OCI-M2 (cell line): Measurements from ENCODE around the gene CNTNAP5.

Source experiments
- DNase-seq: peaks from one replicate; lab custom pipeline; 2025; ENCODE audit not compliant: unreplicated experiment; lab: John Stamatoyannopoulos, UW

CNTNAP5 gene

DNA sequence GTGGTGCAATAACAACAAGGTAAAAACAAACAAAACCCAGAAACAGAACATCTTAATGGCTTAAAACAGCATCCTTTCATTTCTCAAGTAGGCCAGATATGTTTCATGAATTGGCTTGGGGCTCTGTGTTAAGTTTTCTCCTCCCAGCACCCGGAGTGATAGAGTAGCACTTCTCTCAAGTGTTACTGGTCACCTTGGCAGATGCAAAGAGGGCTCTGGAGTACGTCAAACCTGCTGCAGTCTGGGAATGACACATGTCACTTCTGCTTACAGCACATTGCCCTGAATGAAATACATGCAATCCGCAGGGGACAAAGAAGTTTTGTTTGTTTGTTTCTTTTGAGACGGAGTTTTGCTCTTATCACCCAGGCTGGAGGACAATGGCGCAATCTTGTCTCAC is 639.3 kb downstream of the CNTNAP5 start:
- DNase-seq: no peak

DNA sequence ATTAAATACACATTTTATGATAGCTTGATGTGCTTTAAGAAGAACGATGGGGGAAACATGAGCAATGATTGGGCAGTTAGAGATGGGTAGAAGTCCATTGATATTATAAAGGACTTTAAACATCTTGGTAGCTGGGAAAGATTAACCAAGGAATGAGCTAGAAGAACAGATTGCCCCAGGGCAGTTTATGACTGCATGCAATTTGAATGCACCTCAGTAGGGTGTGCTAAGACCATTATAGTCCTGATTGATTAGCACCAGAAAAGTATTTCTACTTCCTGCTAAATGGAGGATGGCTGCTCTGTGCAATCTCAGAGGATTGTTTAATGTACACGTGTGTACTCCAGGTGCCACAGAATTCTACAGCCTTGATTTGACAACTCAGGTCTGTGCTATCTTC is 641.9 kb downstream of the CNTNAP5 start:
- DNase-seq: no peak

DNA sequence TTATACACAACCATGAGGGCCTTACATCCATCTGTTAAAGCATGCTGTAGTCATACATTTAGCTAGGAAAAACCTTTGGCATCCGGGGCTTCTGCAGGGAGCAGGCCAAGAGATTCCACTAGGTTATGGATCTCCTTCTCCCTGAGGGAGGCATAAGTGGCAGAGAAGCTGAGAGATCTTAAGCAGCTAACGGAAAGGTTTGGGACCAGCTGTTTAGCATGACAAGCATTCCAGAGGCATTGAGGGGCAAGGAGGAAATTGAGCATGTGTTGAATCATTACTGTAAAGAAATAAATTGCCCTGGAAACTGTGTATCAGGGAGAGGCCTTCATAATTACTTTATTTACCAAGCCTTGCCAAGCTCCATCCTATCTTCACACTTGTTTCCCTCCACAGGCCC is 643.1 kb downstream of the CNTNAP5 start:
- no peak for DNase-seq

DNA sequence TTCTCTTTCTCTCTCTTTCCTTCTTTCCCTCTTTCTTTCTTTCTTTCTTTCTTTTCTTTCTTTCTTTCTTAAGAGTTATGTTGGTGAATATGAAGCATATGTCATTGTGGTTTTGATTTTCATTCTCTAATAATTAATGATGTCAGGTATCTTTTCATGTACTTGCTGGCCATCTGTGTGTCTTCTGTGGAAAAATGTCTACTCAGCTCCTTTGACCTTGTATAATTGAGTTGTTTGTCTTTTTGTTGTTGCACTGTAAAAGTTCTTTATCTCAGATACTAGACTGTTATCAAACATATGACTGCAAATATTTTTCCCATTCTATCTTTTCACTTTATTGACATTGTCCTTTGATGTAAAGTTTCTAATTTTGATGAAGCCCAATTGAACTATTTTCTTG is 645.1 kb downstream of the CNTNAP5 start:
- no peak for DNase-seq

DNA sequence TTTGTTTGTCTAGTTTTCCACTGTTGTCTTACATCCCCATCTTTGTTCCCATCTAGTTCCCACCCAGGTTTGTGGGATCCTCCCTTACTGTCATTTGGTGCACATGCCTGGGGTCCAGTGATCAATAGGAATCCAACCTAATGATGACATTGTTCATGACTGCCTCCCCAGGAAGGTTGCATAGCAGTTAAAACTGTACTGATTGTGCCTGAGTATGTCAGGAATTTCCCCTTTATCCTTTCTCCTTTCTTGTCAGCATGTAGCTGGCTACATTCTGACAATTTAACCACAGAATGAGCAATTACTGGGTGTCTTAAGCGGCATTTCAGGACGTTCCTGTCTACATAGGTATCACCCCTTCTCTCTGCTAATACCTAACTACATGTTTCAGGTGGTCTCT is 653.0 kb downstream of the CNTNAP5 start:
- DNase-seq: no peak

DNA sequence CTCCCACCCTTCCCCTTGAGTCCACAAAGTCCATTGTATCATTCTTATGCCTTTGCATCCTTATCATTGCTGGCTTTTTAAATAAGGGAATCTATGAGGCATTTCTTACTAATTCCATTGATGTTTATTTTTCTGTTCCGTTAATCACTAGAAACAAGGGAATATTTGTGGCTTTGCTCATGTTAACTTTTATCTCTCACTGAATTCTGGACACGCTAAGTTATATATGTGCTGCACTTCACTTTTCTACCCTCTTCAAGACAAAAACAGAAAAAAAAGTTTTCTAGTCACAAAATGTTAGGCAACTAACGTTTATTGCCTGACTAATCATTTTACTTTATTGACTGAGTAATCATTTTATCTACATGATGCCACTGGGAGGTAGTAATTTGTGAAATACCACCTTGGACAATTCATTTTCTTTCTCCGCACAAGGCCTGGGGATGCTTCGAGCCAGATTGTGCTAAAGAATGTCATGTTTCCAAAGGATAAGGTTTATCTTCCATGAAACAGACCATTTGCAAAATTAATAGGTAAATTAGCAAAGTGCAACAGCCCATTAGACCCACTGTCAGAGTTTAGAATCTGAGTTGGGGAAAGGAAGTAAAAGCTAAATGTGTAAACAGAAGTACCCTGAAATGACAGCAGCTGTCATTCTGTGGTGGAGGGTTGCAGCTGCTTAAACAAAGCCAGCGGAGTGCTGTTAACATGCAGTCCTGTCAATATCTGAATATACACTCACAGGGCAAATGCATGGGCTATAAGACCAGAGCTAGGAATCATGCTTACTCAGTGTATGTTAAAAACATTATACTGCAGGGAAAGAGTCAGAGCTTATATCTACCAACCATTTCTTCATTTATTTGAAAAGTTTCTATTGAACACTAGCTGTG is 658.7 kb downstream of the CNTNAP5 start:
- no peak for DNase-seq

DNA sequence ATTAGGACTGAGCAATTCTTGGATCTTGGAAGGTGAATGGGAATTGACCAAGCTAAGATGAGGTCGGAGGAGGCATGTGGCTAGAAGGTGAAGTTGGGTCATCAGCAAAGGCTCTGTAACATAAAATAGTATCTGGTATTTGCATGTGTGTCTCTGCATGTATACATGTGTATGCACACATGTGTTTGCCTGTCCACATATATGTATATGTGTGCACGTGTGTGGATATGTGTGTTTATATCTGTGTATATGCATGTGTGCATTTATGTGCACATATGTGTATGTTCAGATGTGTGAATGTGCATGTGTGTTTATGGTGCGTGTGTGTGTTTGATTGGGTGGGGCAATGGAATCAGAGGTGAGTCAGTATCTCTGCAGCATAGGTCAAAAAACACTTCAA is 664.3 kb downstream of the CNTNAP5 start:
- no peak for DNase-seq

DNA sequence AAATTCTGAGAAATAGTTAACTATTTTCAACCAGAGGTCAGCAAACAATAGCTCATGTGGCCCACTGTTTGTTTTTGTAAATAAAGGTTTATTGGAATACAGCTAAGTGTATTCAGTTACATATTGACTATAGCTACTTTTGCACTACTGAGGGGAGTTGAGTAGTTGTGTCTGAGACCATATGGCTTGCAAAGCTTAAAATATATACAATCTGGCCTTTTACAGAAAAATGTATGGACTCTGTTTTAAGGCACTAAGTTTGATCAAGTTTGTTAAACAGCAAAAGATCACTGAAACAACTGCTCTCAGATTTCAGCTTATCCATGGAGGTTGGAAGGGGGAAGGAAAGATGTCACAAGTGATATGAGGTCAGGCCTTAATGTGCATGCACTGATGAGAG is 667.1 kb downstream of the CNTNAP5 start:
- no peak for DNase-seq

DNA sequence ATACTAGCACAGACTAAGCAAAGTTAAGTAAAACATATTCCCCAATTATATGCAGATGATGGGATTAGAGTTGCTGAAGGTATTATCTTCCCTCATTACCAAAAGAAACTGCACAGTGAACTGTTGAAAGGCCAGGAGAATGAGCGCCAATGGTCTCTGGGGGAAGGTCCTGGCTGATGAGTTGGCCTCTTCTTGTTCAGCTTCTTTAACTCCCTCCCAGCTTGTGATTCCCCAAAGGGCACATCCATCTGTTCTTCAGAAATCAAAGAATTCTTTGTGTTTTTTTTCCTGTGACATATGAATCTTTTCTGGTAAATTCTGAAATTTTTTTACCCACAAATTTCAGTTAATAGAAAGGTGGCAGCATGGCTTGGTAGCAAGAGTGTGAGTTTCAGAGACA is 667.6 kb downstream of the CNTNAP5 start:
- DNase-seq: no peak

DNA sequence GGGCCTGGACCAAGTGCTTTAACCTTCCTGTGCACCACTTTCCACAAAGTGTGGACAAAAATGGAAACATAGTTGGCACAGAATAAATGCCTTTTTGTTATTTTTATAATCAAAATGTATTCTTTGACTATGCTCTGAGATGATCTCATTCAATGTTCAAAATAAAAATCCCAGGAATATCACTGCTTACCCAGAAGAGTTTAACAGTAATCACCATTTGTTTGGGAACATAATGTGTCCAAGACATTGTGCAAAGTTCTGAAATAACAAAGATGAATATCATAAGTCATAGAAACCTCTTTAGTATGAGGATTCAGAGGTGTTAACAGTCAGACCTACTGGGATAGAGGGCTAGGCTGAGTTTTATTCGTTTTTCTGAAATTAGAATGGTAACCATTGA is 668.1 kb downstream of the CNTNAP5 start:
- DNase-seq: no peak

DNA sequence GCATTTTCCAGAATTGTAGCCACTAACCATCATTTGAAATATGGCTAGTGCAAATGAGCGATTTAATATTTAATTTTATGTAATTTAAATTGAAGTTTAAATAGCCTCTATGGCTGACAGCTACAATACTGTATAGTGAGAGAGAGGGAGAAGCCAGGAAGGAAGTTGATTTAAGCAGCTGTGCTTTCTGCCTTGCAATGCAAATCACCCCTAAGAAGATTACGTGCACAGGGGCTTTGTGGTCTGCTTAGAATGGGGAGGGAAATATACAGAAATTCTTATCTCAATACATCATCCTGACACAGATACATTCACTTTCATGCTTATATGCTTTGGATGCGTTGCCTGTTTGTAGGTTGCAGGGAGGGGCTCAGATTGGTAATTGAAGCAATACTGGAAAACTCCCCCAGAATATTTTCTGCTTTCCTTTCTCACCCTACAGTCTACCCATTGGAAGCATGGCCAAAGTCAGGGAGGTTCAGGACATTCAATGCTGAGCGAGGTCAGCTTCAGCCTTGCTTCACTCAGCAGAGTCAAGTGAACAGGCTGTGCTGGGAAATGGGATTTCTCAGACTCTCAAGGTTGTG is 674.0 kb downstream of the CNTNAP5 start:
- DNase-seq: no peak

DNA sequence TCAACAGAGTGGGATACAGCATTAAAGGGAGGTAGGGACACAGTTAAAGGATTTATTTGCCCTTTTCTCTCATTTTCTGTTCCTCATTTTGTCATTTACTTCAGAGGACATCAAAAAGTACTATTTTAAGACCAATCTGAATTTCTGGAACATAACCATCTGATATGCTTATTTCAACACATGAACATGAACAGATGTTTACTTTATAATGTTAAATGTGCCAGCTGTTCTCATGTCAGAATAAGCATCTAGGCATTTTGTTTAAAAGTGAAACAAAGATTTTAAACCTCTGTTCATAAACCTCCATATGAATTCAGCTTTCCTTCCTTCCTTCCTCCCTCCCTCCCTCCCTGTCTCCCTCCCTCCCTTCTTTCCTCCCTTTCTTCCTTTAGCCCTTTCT is 677.7 kb downstream of the CNTNAP5 start:
- DNase-seq: no peak

DNA sequence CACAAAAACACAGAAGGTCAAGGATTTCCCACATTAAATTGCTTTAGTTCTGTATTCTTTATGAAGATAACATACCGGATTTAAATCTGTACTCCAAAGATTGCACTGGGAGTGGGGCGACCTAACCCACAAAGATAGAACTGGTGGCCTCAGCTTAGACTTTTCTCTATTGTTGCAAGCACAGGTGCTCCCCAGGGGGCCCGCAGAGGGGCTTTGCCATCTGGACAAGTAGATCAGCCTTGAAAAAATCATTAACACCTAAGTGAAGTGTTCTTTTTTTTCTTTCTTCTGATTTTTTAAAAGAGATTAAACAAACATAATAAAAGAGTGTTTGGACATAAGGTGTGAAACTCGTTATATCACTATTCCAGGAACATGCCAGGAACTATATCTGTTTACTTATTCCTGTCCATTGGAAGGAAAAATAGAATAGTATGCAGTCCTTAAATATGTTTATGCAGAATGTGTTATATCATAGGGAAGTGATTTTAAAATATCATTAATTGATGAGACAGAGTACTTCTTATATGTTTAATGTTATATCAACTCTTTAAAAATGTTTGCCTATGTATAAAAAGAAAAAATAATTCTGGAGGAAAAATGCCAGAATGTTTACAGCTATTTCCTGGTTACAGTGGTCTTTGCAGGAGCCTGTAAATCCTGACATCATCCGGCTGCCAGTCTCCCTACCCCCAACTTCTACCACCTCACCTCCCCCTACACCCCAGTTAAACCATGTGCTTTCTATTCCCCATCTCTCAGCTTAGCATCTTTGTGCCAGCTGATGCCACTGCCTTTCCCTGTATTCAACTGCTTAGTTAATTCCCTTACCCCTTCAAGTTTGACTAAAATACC is 679.2 kb downstream of the CNTNAP5 start:
- DNase-seq: no peak

DNA sequence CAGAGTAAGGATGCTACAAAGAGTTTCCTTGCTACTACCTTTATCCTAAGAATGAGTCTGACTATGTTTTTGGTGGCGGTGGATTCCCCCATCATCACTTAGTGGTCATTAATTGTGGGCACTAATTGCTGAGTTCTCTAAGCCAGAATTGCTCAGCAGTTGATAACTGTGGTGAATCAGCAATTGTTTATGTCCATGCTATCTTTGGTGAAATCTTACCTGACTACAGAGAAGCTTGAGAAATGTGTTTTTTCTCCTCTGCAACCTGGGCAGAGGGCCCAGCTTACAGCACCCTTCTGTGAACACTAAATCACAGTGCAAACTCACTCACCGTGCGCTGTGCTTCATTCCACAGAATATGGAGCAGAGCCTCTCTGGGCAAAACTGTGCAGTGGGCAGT is 683.6 kb downstream of the CNTNAP5 start:
- no peak for DNase-seq

DNA sequence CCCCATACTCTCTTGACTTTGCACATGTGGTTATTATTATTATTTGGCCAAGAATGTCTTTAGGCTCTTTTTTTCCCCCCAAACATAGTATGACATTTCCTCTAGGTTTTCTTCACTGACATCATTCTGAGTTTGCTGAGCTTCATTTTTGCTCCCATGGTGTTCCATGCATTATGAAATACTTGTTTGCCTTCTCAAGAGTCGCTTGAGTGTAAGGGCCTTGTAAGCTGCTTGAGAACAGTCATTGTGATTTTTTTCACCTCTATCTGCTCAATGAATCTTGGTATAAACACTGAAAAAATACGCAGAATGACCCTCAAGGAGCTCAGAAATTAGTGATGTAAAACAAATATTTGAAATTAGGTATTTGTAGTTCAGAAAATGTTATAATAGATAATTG is 688.9 kb downstream of the CNTNAP5 start:
- DNase-seq: no peak

DNA sequence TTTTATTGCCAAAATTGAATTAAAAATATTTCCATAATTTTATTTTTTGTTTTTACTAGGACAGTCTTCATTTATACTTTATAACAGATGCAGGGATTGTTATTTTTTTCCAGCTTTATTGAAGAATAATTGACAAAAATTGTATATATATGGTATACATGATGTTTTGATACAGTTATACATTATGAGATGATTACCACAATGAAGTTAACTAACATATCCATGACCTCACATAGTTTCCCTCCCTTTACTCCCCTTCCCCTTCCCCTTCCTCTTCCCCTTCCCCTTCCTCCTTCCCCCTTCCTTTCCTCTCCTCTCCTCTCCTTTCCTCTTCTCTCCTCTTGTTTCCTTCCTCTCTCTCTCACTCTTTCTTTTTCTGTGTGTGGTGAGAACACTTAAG is 700.1 kb downstream of the CNTNAP5 start:
- DNase-seq: no peak

DNA sequence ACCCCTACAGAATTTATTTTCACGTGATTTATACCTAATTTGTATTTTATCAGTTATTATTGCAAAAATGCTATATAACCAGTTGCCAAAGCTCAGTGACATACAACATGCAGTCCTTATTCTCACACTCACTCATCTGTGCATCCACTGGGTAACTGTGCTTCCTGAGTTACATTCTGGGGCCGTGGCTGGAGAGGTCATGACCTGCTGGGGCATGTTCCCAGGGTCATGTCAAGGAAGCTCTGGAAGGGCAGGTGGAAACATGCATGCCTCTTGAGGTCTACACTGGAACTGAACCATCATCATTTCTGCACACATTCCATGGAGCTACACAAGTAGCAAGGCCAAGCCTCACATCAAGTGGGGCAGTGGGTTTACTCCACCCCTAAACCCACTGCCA is 715.5 kb downstream of the CNTNAP5 start:
- DNase-seq: no peak

DNA sequence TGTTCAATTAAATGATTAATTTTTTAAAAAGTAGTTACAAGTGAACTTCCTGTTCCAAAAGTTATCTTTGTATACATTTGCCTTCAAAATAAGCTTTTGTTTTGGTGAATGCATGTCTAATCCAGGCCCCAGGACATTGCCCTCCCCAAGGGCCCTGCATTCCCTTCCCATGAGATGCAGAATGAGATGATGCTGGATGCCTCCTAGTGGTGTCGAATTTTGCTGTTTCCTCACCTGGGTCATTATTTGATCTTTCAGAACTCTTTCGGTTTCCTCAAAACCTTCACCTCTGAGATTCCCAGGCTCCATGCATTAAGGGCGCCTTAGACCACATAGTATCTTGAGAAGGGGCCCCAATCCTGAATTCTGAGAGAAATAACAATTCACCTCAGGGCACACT is 728.8 kb downstream of the CNTNAP5 start:
- no peak for DNase-seq

DNA sequence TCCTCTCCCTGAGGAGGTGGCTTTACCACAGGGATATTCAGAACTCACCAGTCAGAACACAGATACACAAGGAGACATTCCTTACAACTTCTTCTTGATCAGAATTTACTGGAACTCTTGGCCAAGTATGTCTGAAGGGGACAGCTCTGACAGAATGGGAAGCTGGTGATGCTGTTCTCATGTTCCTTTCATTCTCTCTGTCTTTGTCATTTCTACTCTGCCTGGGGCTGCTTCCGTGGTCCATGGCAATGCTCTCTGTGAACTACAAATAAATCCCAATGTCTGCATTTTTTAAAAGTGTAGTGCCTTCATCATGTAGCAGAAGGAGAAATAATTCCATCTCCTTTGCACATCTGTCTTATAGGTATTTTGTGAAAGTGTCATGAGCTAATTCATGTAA is 730.3 kb downstream of the CNTNAP5 start:
- DNase-seq: no peak

DNA sequence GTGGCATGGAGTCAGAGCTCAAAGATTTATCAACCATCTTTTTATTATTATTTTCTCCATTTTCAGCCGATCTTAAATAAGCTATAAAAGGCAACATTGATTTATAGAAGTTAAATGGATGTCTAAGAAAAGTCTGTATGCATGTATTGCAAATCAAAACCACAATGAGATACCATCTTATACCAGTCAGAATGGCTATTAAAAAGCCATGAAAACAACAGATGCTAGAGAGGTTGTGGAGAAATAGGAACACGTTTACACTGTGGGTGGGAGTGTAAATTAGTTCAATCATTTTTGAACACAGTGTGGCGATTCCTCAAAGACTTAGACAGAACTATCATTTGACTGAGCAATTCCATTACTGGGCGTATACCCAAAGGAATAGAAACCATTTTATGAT is 731.0 kb downstream of the CNTNAP5 start:
- DNase-seq: no peak

DNA sequence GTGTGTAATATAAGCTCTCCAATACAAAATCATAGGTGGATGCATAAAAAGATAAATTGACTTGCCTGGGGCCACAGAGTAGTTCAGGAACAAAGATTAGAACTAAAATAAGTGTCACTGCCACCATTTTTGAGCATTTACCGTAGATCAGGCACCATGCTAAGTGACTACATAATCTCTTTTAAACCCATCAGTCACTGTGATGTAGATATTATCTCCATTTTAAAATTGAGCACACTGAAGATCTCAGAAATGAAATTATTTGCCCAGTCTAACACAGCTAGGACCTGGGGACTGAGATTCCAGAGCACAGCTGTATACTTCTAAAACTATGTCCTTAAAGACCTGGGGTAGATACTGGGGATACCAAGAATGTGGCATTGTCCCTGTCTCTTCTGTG is 737.3 kb downstream of the CNTNAP5 start:
- DNase-seq: no peak

DNA sequence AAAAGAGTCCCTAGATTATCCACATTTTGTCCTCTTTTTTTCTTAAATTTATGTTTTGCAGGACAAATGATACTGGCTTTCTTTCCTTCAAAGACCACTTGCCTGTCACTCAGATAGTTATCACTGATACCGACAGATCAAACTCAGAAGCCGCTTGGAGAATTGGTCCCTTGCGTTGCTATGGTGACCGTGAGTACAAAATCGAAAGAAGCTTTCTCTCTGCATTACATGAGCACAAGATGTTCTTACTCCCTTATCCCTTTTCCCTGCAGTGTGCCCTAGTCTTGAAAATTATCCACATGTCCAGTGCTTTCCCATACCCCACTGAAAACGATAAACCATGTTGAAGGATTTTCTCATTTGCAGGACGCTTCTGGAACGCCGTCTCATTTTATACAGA is 738.5 kb downstream of the CNTNAP5 start:
- DNase-seq: no peak
